Smooth muscle cell (in vitro differentiated cells): ENCODE measurements around the gene C1R. TPM values are rescaled to one million over a fixed set of nuclear protein-coding genes. Genes with fewer than 3 reads are reported as not detected.

Source experiments
- DNase-seq: peaks from one replicate; lab custom pipeline; 2025; ENCODE audit not compliant: unreplicated experiment; lab: John Stamatoyannopoulos, UW
- H2AFZ ChIP-seq: fragments of 200-600 bp; sonication (generic); 2 replicates; pipeline ENCODE4 v1.6.0; 2016; ENCODE audit warnings: antibody characterized with exemption, low read depth, mild to moderate bottlenecking
- H3F3A ChIP-seq: fragments of 200-600 bp; sonication (generic); 2 replicates; pipeline ENCODE4 v1.6.0; 2017; ENCODE audit warnings: antibody characterized with exemption, low read depth
- H3K27ac ChIP-seq: fragments of 200-600 bp; sonication (generic); 2 replicates; pipeline ENCODE4 v1.5.1; 2016; ENCODE audit warnings: low read depth, mild to moderate bottlenecking
- H3K27me3 ChIP-seq: fragments of 200-600 bp; sonication (generic); 2 replicates; pipeline ENCODE4 v1.6.1; 2016; ENCODE audit warnings: low read depth, mild to moderate bottlenecking
- H3K36me3 ChIP-seq: fragments of 200-600 bp; sonication (generic); 2 replicates; pipeline ENCODE4 v1.5.1; 2016; ENCODE audit warnings: low read depth
- H3K4me1 ChIP-seq: fragments of 200-600 bp; sonication (generic); 2 replicates; pipeline ENCODE4 v1.5.1; 2016; ENCODE audit warnings: low read depth
- H3K4me2 ChIP-seq: fragments of 200-600 bp; sonication (generic); 2 replicates; pipeline ENCODE4 v1.6.0; 2016; ENCODE audit warnings: mild to moderate bottlenecking
- H3K4me3 ChIP-seq: fragments of 200-600 bp; sonication (generic); 2 replicates; pipeline ENCODE4 v1.5.1; 2016; ENCODE audit warnings: mild to moderate bottlenecking
- H3K79me2 ChIP-seq: fragments of 200-600 bp; sonication (generic); 2 replicates; pipeline ENCODE4 v1.6.0; 2016; ENCODE audit warnings: low read depth, mild to moderate bottlenecking
- H3K9ac ChIP-seq: fragments of 200-600 bp; sonication (generic); 2 replicates; pipeline ENCODE4 v1.6.0; 2016; ENCODE audit warnings: low read depth
- H3K9me3 ChIP-seq: fragments of 200-600 bp; sonication (generic); replicated peaks from 2 replicates; pipeline ENCODE4 v1.5.1; 2016; ENCODE audit warnings: low read depth
- H4K20me1 ChIP-seq: fragments of 200-600 bp; sonication (generic); 2 replicates; pipeline ENCODE4 v1.6.0; 2016; ENCODE audit warnings: low read depth
- WGBS: methylation state at CpG from one replicate; pipeline ENCODE4 v1.1.7; 2016; ENCODE audit warnings: low lambda C conversion rate; 5-methylcytosine and 5-hydroxymethylcytosine counted together
- polyA plus RNA-seq: library from polyadenylated mRNA; unstranded; fragments of >200 nt; fragmentation: Nextera tagmentation; extraction: Ambion mirVana; gene quantifications from 2 replicates; pipeline ENCODE4 v1.2.1, GENCODE V29; 2016
- total RNA-seq: library from RNA; depleted of rRNA; stranded (reverse); fragments of >200 nt; gene quantifications from 2 replicates; pipeline ENCODE4 v1.2.3, GENCODE V29; 2014
- TF ChIP-seq, protein P1 (sequence below): fragments of 200-600 bp; sonication (generic); IDR thresholded peaks from 2 replicates; pipeline ENCODE4 v1.5.1; 2017; ENCODE audit warnings: borderline replicate concordance, mild to moderate bottlenecking, antibody characterized with exemption; ENCODE audit not compliant: insufficient read depth, poor library complexity, severe bottlenecking

C1R gene
- total and polyA plus RNA-seq, 2 experiments from 2014 or later = 51.2 to 83.8 TPM

DNA sequence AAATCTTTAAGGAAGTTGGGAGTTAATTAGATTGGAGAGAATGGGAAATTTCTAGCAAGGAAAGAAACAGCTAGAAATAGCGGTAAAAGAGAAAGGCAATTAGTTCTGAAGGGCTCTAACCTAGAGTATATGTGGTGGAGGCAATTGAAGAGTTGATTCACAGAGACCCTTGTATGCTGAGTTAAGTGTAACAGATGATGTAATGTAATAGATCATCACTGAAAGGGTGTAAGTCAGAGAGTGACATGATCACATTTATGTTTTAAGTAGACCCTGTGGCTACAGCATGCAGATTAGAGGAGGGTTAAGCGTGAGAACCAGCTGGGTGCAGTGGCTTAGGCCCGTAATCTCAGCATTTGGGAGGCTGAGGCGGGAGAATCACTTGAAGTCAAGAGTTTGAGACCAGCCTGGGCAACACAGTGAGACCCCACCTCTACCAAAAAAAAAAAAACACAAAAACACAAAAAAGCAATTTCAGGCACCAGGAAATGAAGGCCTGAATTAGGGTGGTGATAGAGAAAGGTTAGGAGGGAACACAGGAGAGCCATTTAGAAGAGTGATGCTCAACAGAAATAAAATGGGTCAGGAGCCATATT lies 33.5 kb upstream of the C1R start:
- no peaks in the 10 kb centered on the region for H3F3A ChIP-seq
- DNase-seq = no peak
- WGBS = 82% methylated on average over 4 of the region's 4 CpGs

DNA sequence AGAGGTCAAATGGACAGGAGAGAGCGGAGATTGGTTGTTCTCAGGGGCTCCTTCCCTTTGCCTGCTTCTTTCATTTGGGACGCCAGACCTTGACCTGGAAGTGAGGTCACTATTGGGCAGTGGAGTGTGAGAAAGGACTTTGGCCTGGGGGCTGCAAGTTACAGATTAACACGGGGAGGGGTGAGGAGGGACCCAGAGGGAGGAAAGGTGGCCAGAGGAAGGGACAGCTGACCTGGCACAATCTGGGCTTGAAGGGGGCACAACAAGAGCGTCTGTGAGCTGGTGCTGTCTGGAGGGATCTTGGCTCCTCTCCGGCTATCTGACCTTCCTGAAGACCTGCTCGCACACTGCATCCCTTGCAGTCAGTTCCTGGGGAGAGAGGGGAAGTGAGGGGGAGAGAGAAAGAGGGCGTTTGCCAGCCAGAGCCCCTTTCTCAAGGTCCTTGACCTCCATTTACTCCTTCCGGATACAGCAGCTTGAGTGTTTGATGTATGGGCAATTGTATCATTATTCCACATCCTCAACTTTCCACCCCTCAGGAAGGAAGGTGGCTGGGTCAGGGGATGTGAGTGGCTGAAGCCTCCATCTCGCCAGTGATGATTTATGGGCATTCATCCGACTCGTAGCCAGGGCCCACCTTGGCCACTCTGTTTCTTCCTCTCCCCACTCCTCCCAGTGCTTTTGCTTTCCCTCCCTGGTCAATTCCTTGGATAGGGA lies 31.7 kb upstream of the C1R start:
- H3K4me2 ChIP-seq = no peak overlapping the region
- H3F3A ChIP-seq = no peaks in the 10 kb centered on the region
- no peak overlapping the region for H3K4me3 ChIP-seq
- no peak for DNase-seq
- TF ChIP-seq, protein P1, sequence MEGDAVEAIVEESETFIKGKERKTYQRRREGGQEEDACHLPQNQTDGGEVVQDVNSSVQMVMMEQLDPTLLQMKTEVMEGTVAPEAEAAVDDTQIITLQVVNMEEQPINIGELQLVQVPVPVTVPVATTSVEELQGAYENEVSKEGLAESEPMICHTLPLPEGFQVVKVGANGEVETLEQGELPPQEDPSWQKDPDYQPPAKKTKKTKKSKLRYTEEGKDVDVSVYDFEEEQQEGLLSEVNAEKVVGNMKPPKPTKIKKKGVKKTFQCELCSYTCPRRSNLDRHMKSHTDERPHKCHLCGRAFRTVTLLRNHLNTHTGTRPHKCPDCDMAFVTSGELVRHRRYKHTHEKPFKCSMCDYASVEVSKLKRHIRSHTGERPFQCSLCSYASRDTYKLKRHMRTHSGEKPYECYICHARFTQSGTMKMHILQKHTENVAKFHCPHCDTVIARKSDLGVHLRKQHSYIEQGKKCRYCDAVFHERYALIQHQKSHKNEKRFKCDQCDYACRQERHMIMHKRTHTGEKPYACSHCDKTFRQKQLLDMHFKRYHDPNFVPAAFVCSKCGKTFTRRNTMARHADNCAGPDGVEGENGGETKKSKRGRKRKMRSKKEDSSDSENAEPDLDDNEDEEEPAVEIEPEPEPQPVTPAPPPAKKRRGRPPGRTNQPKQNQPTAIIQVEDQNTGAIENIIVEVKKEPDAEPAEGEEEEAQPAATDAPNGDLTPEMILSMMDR = no peak
- peaks cover 3% of the 10 kb centered on the region for H3K27me3 ChIP-seq
- no peak overlapping the region for H3K9ac ChIP-seq
- H3K27ac ChIP-seq = no peak overlapping the region
- no peaks in the 10 kb centered on the region for H4K20me1 ChIP-seq
- WGBS = 86% methylated on average over 11 of the region's 11 CpGs
- no peaks in the 10 kb centered on the region for H3K79me2 ChIP-seq
- no peaks in the 10 kb centered on the region for H3K4me1 ChIP-seq
- H3K9me3 ChIP-seq = no peaks in the 10 kb centered on the region
- H2AFZ ChIP-seq = no peak overlapping the region
- no peaks in the 10 kb centered on the region for H3K36me3 ChIP-seq

More for the DNA sequence above, 33.5 kb upstream of the C1R start:
- no peak overlapping the region for H3K9ac ChIP-seq
- H3K36me3 ChIP-seq = no peaks in the 10 kb centered on the region
- H3K27ac ChIP-seq = no peak overlapping the region
- H3K4me1 ChIP-seq = peaks cover 5% of the 10 kb centered on the region
- H2AFZ ChIP-seq = no peak overlapping the region
- H4K20me1 ChIP-seq = no peaks in the 10 kb centered on the region
- TF ChIP-seq, protein P1 = no peak
- H3K79me2 ChIP-seq = no peaks in the 10 kb centered on the region
- peaks cover 3% of the 10 kb centered on the region for H3K27me3 ChIP-seq
- H3K9me3 ChIP-seq = no peaks in the 10 kb centered on the region
- H3K4me3 ChIP-seq = no peak overlapping the region
- H3K4me2 ChIP-seq = no peak overlapping the region

DNA sequence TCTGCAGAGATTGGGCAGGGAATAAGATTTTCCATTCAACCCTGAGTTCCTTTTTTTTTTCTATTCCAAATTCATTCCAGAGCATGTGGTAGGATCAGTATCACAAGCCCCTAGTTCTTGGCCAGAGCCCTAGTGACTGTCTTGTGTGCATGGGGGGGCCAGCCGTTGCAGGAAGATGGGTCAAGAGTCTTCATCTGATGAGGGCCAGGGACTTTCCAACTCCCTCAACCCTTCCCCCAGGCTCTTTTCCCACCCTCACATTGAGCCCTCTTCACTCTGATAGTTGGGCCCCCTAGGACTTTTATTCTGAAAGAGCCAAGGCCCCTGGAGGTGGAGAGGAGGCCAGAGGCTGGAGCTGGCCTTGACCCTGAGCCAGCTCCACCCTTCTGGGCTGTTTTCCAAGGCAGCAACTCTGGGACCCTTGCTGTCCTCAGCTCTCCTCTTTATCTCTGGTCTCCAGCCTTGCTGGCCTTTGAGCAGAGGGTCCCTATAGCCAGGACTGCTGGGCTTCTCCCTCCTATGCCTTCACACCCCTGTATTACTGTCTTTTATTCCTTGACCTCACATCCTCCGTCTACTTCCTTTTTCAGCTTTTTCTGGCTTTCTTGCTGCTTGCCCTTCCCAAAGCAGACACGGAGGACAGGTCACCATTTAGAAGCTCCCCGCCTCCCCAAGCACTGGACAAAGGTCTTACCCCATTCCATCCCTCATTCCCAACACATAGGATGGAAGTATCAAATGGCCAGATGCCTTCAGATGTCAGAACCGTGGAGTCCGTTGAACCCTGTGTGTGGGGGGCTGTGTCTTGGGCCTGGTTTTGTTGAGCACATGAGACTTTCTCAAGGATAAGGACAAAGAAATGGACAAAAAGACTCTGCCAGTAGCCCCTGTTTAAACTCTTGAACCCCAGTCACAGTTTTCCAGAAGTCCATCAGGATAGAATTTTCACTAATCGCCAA lies 30.8 kb upstream of the C1R start:
- H3K27ac ChIP-seq = no peak overlapping the region

More for the DNA sequence above, 30.8 kb upstream of the C1R start:
- H3K9ac ChIP-seq = no peak overlapping the region
- no peaks in the 10 kb centered on the region for H3K36me3 ChIP-seq
- no peaks in the 10 kb centered on the region for H3F3A ChIP-seq
- H3K79me2 ChIP-seq = no peaks in the 10 kb centered on the region
- DNase-seq = no peak
- no peaks in the 10 kb centered on the region for H4K20me1 ChIP-seq
- 94% methylated on average over 7 of the region's 7 CpGs for WGBS
- no peaks in the 10 kb centered on the region for H3K4me1 ChIP-seq
- H3K4me2 ChIP-seq = no peak overlapping the region
- H3K9me3 ChIP-seq = no peaks in the 10 kb centered on the region
- H3K4me3 ChIP-seq = no peak overlapping the region
- H2AFZ ChIP-seq = no peak overlapping the region
- peaks cover 3% of the 10 kb centered on the region for H3K27me3 ChIP-seq
- TF ChIP-seq, protein P1 = no peak
